ENCODE results near the gene GIMAP7. TPM values are rescaled to one million over a fixed set of nuclear protein-coding genes. Genes with fewer than 3 reads are reported as not detected.

Gene GIMAP7
- polyA plus RNA-seq, 3 donors from 2014 or later = 285 to 709 (median 555) TPM

GRCh38 chr7:150565239-150565638 is 50.6 kb downstream of the GIMAP7 start:
- DNase-seq = no peak
- Mint-ChIP-seq H3K9me3 (peaks cover 12 to 64% (median 45%) of the 10 kb centered on the region in 6 donors), H3K4me1 (peaks cover 68 to 95% of the 10 kb centered on the region in 2 donors), H3K27ac (peak overlapping the region in 4 of 6 donors; percentile 32 to 90 (median 43)), H3K36me3 (peaks cover 34 to 56% (median 37%) of the 10 kb centered on the region in 3 donors), H3K4me3 (peak overlapping the region in 1 of 5 donors; percentile 10), H3K27me3 (ENCODE audit: low read depth in 3 of 3) (peaks cover 9 to 12% (median 10%) of the 10 kb centered on the region in 3 donors)

GRCh38 chr7:150566123-150566522 is 51.5 kb downstream of the GIMAP7 start:
- H3K27ac Mint-ChIP-seq = peak overlapping the region in 5 of 6 donors; percentile 88 to 98 (median 93)

GRCh38 chr7:150566572-150566971 is 51.9 kb downstream of the GIMAP7 start:
- Mint-ChIP-seq H3K27ac (peak overlapping the region; percentile 88 to 98 (median 94)), H3K9me3 (peaks cover 9 to 66% (median 45%) of the 10 kb centered on the region in 6 donors), H3K4me3 (peak overlapping the region; percentile 96 to 99 (median 98)), H3K4me1 (peaks cover 78 to 92% of the 10 kb centered on the region in 2 donors), H3K27me3 (ENCODE audit: low read depth in 3 of 3) (peaks cover 3 to 8% (median 5%) of the 10 kb centered on the region in 3 donors), H3K36me3 (peaks cover 35 to 58% (median 45%) of the 10 kb centered on the region in 3 donors)
- DNase-seq = no peak

More at GRCh38 chr7:150566123-150566522, 51.5 kb downstream of the GIMAP7 start:
- peaks cover 9 to 64% (median 44%) of the 10 kb centered on the region in 6 donors for H3K9me3 Mint-ChIP-seq
- peaks cover 37 to 56% (median 43%) of the 10 kb centered on the region in 3 donors for H3K36me3 Mint-ChIP-seq
- peaks cover 4 to 8% (median 5%) of the 10 kb centered on the region in 3 donors for H3K27me3 Mint-ChIP-seq (ENCODE audit: low read depth in 3 of 3)
- H3K4me3 Mint-ChIP-seq = peak overlapping the region; percentile 40 to 99 (median 98)
- DNase-seq = no peak
- peaks cover 75 to 95% of the 10 kb centered on the region in 2 donors for H3K4me1 Mint-ChIP-seq

GRCh38 chr7:150567169-150567568 is 52.5 kb downstream of the GIMAP7 start, which contains the start of gene GIMAP4:
Gene GIMAP4, plus strand, starts transcription at chr7:150567390. Its CDS starts 2,512 bp downstream, at chr7:150569902.
- Mint-ChIP-seq H3K4me1 (peaks cover 76 to 92% of the 10 kb centered on the region in 2 donors), H3K9me3 (peaks cover 10 to 66% (median 47%) of the 10 kb centered on the region in 6 donors), H3K27ac (peak within 1 kb of the TSS; percentile 88 to 98 (median 94)), H3K4me3 (peak within 1 kb of the TSS; percentile 96 to 99 (median 98)), H3K36me3 (peaks cover 37 to 58% (median 45%) of the 10 kb centered on the region in 3 donors), H3K27me3 (ENCODE audit: low read depth in 3 of 3) (peaks cover 3 to 8% (median 7%) of the 10 kb centered on the region in 3 donors)
- peak in 1 of 3 donors; percentile 36 for DNase-seq

GRCh38 chr7:150567871-150568301 is 53.2 kb downstream of the GIMAP7 start:
- H3K9me3 Mint-ChIP-seq = peaks cover 17 to 69% (median 53%) of the 10 kb centered on the region in 6 donors
- peaks cover 78 to 92% of the 10 kb centered on the region in 2 donors for H3K4me1 Mint-ChIP-seq
- peaks cover 3 to 11% (median 10%) of the 10 kb centered on the region in 3 donors for H3K27me3 Mint-ChIP-seq (ENCODE audit: low read depth in 3 of 3)
- peak in 1 of 3 donors; percentile 36 for DNase-seq
- H3K36me3 Mint-ChIP-seq = peaks cover 44 to 62% (median 51%) of the 10 kb centered on the region in 3 donors
- H3K27ac Mint-ChIP-seq = peak overlapping the region; percentile 88 to 98 (median 94)
- peak overlapping the region; percentile 96 to 99 (median 98) for H3K4me3 Mint-ChIP-seq

- Mint-ChIP-seq H3K27ac (peak overlapping the region; percentile 88 to 98 (median 94)), H3K27me3 (ENCODE audit: low read depth in 3 of 3) (peaks cover 3 to 10% (median 7%) of the 10 kb centered on the region in 3 donors), H3K4me1 (peaks cover 72 to 92% of the 10 kb centered on the region in 2 donors), H3K36me3 (peaks cover 53 to 64% (median 54%) of the 10 kb centered on the region in 3 donors), H3K9me3 (peaks cover 21 to 70% (median 56%) of the 10 kb centered on the region in 6 donors), H3K4me3 (peak overlapping the region; percentile 96 to 99 (median 98))
- no peak for DNase-seq
Observed at GRCh38 chr7:150568714-150569113, 54.0 kb downstream of the GIMAP7 start.

- peaks cover 65 to 89% of the 10 kb centered on the region in 2 donors for H3K4me1 Mint-ChIP-seq
- peaks cover 57 to 67% (median 58%) of the 10 kb centered on the region in 3 donors for H3K36me3 Mint-ChIP-seq
- peak overlapping the region; percentile 88 to 98 (median 94) for H3K27ac Mint-ChIP-seq
- peaks cover 21 to 70% (median 55%) of the 10 kb centered on the region in 6 donors for H3K9me3 Mint-ChIP-seq
- H3K4me3 Mint-ChIP-seq = peak overlapping the region; percentile 96 to 99 (median 98)
- peaks cover 3 to 10% (median 5%) of the 10 kb centered on the region in 3 donors for H3K27me3 Mint-ChIP-seq (ENCODE audit: low read depth in 3 of 3)
- DNase-seq = no peak
Observed at GRCh38 chr7:150569245-150569955, 54.7 kb downstream of the GIMAP7 start.

Other genes with a start within 250 kb of the GIMAP7 start
- gene LRRC61, start 191.5 kb upstream of the GIMAP7 start, polyA plus RNA-seq = 10 to 100 TPM; 19.4 to 26.6 (median 20.6) TPM
- gene ACTR3C, start 191.3 kb upstream of the GIMAP7 start, polyA plus RNA-seq = 1 to 10 TPM; 3.6 to 8.8 (median 6.5) TPM
- not detected for gene RARRES2, start 173.2 kb upstream of the GIMAP7 start, polyA plus RNA-seq
- gene REPIN1, start 146.1 kb upstream of the GIMAP7 start, polyA plus RNA-seq = 10 to 100 TPM; 40.6 to 86.0 (median 43.2) TPM
- gene ZNF775, start 135.5 kb upstream of the GIMAP7 start, polyA plus RNA-seq = 1 to 10 TPM; 3.3 to 5.5 (median 5.5) TPM
- gene GIMAP8, start 64.2 kb upstream of the GIMAP7 start, polyA plus RNA-seq = 10 to 100 TPM in 1 of 3 donors, 1 to 10 TPM in 2; 2.6 to 25.1 (median 5.0) TPM
- gene GIMAP4, start 52.5 kb downstream of the GIMAP7 start, polyA plus RNA-seq = 100 to 1,000 TPM; 158 to 420 (median 392) TPM
- gene GIMAP6, start 117.5 kb downstream of the GIMAP7 start, polyA plus RNA-seq = 100 to 1,000 TPM; 119 to 279 (median 173) TPM
- 10 to 100 TPM; 63.1 to 93.5 (median 79.4) TPM for gene GIMAP2, start 170.8 kb downstream of the GIMAP7 start, polyA plus RNA-seq
- 10 to 100 TPM; 19.1 to 71.4 (median 25.7) TPM for gene GIMAP1, start 201.7 kb downstream of the GIMAP7 start, polyA plus RNA-seq
- gene GIMAP5, start 222.5 kb downstream of the GIMAP7 start, polyA plus RNA-seq = 100 to 1,000 TPM; 123 to 291 (median 123) TPM